ENCODE results near the gene KSR1.
"Not testable (repeated sequence)": the region's sequence is repeated elsewhere in the genome, so short reads cannot be mapped to it uniquely, and the experiment has no call there.

Gene KSR1

DNA sequence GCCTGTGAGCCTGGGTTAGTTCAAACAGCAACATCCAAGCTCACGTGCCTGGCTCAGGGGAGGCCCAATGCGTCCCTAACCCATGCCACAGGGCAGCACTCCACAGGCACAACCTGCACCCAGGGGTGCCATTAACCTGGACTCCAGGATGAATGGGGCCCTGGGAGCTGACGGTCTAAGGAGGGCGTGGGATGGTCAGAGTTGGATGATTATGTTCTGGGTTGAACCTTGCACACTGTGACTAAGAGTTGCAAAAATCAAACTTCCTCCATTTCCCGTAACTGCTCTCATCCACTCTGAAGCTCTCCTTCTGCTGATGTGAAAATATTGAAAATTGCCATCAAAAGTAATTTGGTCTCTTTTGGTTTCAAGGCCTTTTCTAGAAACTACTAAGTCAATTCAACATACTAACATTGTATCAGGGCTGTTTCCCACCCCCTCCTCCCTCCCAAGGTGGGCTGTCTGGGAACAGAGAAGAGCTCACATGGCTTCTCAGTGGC, 182.2 kb downstream of the KSR1 start:
- not testable (repeated sequence) for H3K4me3 ChIP-seq (ENCODE audit: extremely low read depth, insufficient read depth, low read length, poor library complexity, severe bottlenecking); H3K9me3 ChIP-seq (ENCODE audit: control insufficient read depth, low read length); H3K4me1 ChIP-seq (ENCODE audit: control insufficient read depth, insufficient read depth, low read length, poor library complexity, severe bottlenecking); H3K36me3 ChIP-seq (ENCODE audit: control insufficient read depth, insufficient read depth, low read length); H3K27ac ChIP-seq (ENCODE audit: low read depth, low read length, severe bottlenecking)
- WGBS, 2 experiments (ENCODE audit: insufficient coverage in 2 of 2), result no CpG with 5 or more reads among the region's 5 CpGs

DNA sequence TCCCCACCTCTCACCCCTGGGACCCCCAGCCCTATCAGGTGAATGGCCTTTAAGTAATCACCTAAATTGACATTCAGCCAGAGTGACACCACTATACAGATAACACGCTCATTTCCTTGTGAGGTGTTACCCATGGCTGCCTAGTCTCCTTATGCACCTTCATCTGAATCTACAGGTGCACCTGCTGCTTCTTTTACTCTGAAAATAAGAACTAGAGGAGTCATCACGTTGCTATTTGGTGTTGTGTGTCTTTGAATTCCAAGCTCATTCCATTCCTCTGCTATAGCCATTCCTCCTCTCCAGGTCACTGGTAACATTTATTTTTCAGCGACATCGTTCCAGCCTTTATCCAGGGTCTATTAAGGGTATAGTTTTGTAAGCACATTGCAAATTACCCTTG, 184.5 kb downstream of the KSR1 start:
- WGBS, 2 experiments (ENCODE audit: insufficient coverage in 2 of 2), result 80 to 81% methylated on average over 1 to 4 of the region's 4 CpGs
- H3K4me1 ChIP-seq (ENCODE audit: control insufficient read depth, insufficient read depth, low read length, poor library complexity, severe bottlenecking), result no peaks in the 10 kb centered on the region
- H3K4me3 ChIP-seq (ENCODE audit: extremely low read depth, insufficient read depth, low read length, poor library complexity, severe bottlenecking), result no peak overlapping the region
- no peaks in the 10 kb centered on the region for H3K36me3 ChIP-seq (ENCODE audit: control insufficient read depth, insufficient read depth, low read length)
- no peak overlapping the region for H3K27ac ChIP-seq (ENCODE audit: low read depth, low read length, severe bottlenecking)
- no peaks in the 10 kb centered on the region for H3K9me3 ChIP-seq (ENCODE audit: control insufficient read depth, low read length)

DNA sequence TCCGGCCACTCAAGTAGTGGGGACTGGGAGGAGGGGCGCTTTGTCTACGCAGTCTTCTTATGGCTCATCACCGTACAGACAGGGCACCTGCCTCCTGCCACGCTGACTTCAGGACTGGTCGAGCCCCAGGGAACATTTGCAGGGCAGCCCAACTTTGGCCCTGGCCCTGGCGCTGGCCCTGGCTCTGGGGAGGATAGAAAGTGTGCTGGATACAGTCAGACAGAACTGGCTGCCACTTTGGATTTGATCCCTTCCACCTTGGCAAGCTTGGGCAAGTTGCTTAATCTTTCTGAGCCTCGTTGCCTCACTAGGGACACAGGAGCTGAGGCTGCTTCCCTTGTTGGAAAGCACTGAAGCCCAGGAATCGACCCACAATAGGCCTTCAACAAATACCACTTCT, 188.3 kb downstream of the KSR1 start:
- Histone ChIP-seq H3K4me3 (ENCODE audit: extremely low read depth, insufficient read depth, low read length, poor library complexity, severe bottlenecking) (no peak overlapping the region), H3K4me1 (ENCODE audit: control insufficient read depth, insufficient read depth, low read length, poor library complexity, severe bottlenecking) (no peaks in the 10 kb centered on the region), H3K27ac (ENCODE audit: low read depth, low read length, severe bottlenecking) (no peak overlapping the region), H3K9me3 (ENCODE audit: control insufficient read depth, low read length) (no peaks in the 10 kb centered on the region), H3K36me3 (ENCODE audit: control insufficient read depth, insufficient read depth, low read length) (no peaks in the 10 kb centered on the region)
- WGBS, 2 experiments (ENCODE audit: insufficient coverage in 2 of 2), result 87% methylated on average over 8 of the region's 9 CpGs

- H3K4me3 ChIP-seq (ENCODE audit: extremely low read depth, insufficient read depth, low read length, poor library complexity, severe bottlenecking); H3K4me1 ChIP-seq (ENCODE audit: control insufficient read depth, insufficient read depth, low read length, poor library complexity, severe bottlenecking); H3K9me3 ChIP-seq (ENCODE audit: control insufficient read depth, low read length); H3K27ac ChIP-seq (ENCODE audit: low read depth, low read length, severe bottlenecking); H3K36me3 ChIP-seq (ENCODE audit: control insufficient read depth, insufficient read depth, low read length): not testable (repeated sequence)
- WGBS, 2 experiments (ENCODE audit: insufficient coverage in 2 of 2), result 80 to 100% methylated on average over 1 of the region's 10 CpGs
Measured at GRCh38 chr17:27645621-27646020, 189.4 kb downstream of the KSR1 start.

DNA sequence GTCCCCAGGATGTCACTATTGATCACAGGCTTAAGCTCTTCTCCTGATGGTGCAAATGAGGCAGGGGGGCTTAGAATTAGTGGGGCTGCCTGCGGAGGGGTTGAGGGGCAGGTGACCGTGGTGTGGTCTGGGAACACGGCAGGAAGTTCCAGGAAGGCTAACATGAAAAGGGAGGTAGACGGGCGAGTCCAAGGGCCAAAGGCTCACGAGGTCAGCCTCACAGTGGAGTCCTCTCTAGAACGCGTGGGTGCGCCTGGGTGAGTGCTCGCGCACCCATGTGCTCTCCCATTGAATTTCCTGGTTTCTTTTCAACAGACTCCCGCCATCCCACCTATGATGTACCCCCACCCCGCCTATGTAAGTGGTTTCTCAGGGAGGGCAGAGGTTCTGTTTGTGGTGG, 190.0 kb downstream of the KSR1 start:
- Histone ChIP-seq H3K27ac (ENCODE audit: low read depth, low read length, severe bottlenecking) (no peak overlapping the region), H3K4me1 (ENCODE audit: control insufficient read depth, insufficient read depth, low read length, poor library complexity, severe bottlenecking) (no peaks in the 10 kb centered on the region), H3K4me3 (ENCODE audit: extremely low read depth, insufficient read depth, low read length, poor library complexity, severe bottlenecking) (no peak overlapping the region), H3K36me3 (ENCODE audit: control insufficient read depth, insufficient read depth, low read length) (no peaks in the 10 kb centered on the region), H3K9me3 (ENCODE audit: control insufficient read depth, low read length) (no peaks in the 10 kb centered on the region)
- WGBS, 2 experiments (ENCODE audit: insufficient coverage in 2 of 2), result 92 to 95% methylated on average over 11 to 12 of the region's 13 CpGs

- Histone ChIP-seq H3K36me3 (ENCODE audit: control insufficient read depth, insufficient read depth, low read length) (no peaks in the 10 kb centered on the region), H3K4me3 (ENCODE audit: extremely low read depth, insufficient read depth, low read length, poor library complexity, severe bottlenecking) (no peak overlapping the region), H3K9me3 (ENCODE audit: control insufficient read depth, low read length) (no peaks in the 10 kb centered on the region), H3K27ac (ENCODE audit: low read depth, low read length, severe bottlenecking) (no peak overlapping the region), H3K4me1 (ENCODE audit: control insufficient read depth, insufficient read depth, low read length, poor library complexity, severe bottlenecking) (no peaks in the 10 kb centered on the region)
- WGBS, 2 experiments (ENCODE audit: insufficient coverage in 2 of 2), result 88 to 93% methylated on average over 6 to 8 of the region's 9 CpGs
Measured at GRCh38 chr17:27647765-27648164, 191.5 kb downstream of the KSR1 start.

DNA sequence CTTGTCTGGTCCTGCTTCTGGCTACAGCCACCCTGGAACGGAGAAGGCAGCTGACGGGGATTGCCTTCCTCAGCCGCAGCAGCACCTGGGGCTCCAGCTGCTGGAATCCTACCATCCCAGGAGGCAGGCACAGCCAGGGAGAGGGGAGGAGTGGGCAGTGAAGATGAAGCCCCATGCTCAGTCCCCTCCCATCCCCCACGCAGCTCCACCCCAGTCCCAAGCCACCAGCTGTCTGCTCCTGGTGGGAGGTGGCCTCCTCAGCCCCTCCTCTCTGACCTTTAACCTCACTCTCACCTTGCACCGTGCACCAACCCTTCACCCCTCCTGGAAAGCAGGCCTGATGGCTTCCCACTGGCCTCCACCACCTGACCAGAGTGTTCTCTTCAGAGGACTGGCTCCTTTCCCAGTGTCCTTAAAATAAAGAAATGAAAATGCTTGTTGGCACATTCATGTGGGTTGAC, 192.9 kb downstream of the KSR1 start:
- not testable (repeated sequence) for H3K4me3 ChIP-seq (ENCODE audit: extremely low read depth, insufficient read depth, low read length, poor library complexity, severe bottlenecking); H3K9me3 ChIP-seq (ENCODE audit: control insufficient read depth, low read length); H3K36me3 ChIP-seq (ENCODE audit: control insufficient read depth, insufficient read depth, low read length); H3K27ac ChIP-seq (ENCODE audit: low read depth, low read length, severe bottlenecking); H3K4me1 ChIP-seq (ENCODE audit: control insufficient read depth, insufficient read depth, low read length, poor library complexity, severe bottlenecking)
- 69 to 80% methylated on average over 2 of the region's 5 CpGs for WGBS, 2 experiments (ENCODE audit: insufficient coverage in 2 of 2)

GRCh38 chr17:27649929-27650328, 193.7 kb downstream of the KSR1 start:
- Histone ChIP-seq H3K9me3 (ENCODE audit: control insufficient read depth, low read length) (no peaks in the 10 kb centered on the region), H3K36me3 (ENCODE audit: control insufficient read depth, insufficient read depth, low read length) (no peaks in the 10 kb centered on the region), H3K27ac (ENCODE audit: low read depth, low read length, severe bottlenecking) (no peak overlapping the region), H3K4me1 (ENCODE audit: control insufficient read depth, insufficient read depth, low read length, poor library complexity, severe bottlenecking) (no peaks in the 10 kb centered on the region), H3K4me3 (ENCODE audit: extremely low read depth, insufficient read depth, low read length, poor library complexity, severe bottlenecking) (no peak overlapping the region)
- 92 to 95% methylated on average over 7 to 16 of the region's 16 CpGs for WGBS, 2 experiments (ENCODE audit: insufficient coverage in 2 of 2)

GRCh38 chr17:27650836-27651235, 194.6 kb downstream of the KSR1 start:
- Histone ChIP-seq H3K36me3 (ENCODE audit: control insufficient read depth, insufficient read depth, low read length) (no peaks in the 10 kb centered on the region), H3K4me1 (ENCODE audit: control insufficient read depth, insufficient read depth, low read length, poor library complexity, severe bottlenecking) (no peaks in the 10 kb centered on the region), H3K9me3 (ENCODE audit: control insufficient read depth, low read length) (no peaks in the 10 kb centered on the region), H3K4me3 (ENCODE audit: extremely low read depth, insufficient read depth, low read length, poor library complexity, severe bottlenecking) (no peak overlapping the region), H3K27ac (ENCODE audit: low read depth, low read length, severe bottlenecking) (no peak overlapping the region)
- WGBS, 2 experiments (ENCODE audit: insufficient coverage in 2 of 2), result 88% methylated on average over 11 of the region's 11 CpGs

- WGBS, 2 experiments (ENCODE audit: insufficient coverage in 2 of 2), result 73 to 75% methylated on average over 9 to 12 of the region's 16 CpGs
- no peaks in the 10 kb centered on the region for H3K36me3 ChIP-seq (ENCODE audit: control insufficient read depth, insufficient read depth, low read length)
- H3K4me3 ChIP-seq (ENCODE audit: extremely low read depth, insufficient read depth, low read length, poor library complexity, severe bottlenecking), result no peak overlapping the region
- H3K9me3 ChIP-seq (ENCODE audit: control insufficient read depth, low read length), result no peaks in the 10 kb centered on the region
- no peak overlapping the region for H3K27ac ChIP-seq (ENCODE audit: low read depth, low read length, severe bottlenecking)
- H3K4me1 ChIP-seq (ENCODE audit: control insufficient read depth, insufficient read depth, low read length, poor library complexity, severe bottlenecking), result no peaks in the 10 kb centered on the region
Measured at GRCh38 chr17:27651411-27652345, 195.4 kb downstream of the KSR1 start.

DNA sequence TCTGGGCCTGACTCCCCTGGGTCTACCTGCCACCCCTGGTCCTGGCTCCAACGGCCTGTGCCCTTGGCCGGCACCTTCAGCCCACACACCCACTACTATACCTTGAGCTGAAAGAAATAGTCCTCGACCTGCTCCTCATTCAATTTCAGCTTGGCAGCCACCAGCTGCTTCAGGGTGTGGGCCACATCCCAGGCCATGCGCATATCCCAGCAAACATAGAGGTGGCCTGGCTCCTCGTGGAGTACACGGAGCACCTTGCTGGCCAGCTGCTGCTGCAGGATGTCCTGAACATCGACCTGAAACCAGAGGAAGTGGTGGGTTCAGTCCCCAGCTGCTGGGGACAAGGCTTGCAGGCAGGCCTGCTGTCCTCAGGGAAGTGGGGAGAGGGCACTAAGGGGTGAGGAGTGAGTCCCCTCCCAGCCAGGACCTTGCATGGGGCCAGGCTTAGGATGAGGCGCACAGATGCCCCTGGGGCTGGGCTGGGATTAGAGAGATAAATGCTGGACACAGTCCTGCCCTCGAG, 197.3 kb downstream of the KSR1 start:
- WGBS, 2 experiments (ENCODE audit: insufficient coverage in 2 of 2), result 83 to 86% methylated on average over 6 to 7 of the region's 9 CpGs
- H3K27ac ChIP-seq (ENCODE audit: low read depth, low read length, severe bottlenecking); H3K4me3 ChIP-seq (ENCODE audit: extremely low read depth, insufficient read depth, low read length, poor library complexity, severe bottlenecking); H3K4me1 ChIP-seq (ENCODE audit: control insufficient read depth, insufficient read depth, low read length, poor library complexity, severe bottlenecking); H3K36me3 ChIP-seq (ENCODE audit: control insufficient read depth, insufficient read depth, low read length); H3K9me3 ChIP-seq (ENCODE audit: control insufficient read depth, low read length): not testable (repeated sequence)
